Measurements from ENCODE around the gene CCNDBP1. TPM values are rescaled to one million over a fixed set of nuclear protein-coding genes. Genes with fewer than 3 reads are reported as not detected.
"Not testable (repeated sequence)": the region's sequence is repeated elsewhere in the genome, so short reads cannot be mapped to it uniquely, and the experiment has no call there.

Gene CCNDBP1
- total RNA-seq, 2 donors from 2014 or later: 61.7 to 62.7 TPM

DNA sequence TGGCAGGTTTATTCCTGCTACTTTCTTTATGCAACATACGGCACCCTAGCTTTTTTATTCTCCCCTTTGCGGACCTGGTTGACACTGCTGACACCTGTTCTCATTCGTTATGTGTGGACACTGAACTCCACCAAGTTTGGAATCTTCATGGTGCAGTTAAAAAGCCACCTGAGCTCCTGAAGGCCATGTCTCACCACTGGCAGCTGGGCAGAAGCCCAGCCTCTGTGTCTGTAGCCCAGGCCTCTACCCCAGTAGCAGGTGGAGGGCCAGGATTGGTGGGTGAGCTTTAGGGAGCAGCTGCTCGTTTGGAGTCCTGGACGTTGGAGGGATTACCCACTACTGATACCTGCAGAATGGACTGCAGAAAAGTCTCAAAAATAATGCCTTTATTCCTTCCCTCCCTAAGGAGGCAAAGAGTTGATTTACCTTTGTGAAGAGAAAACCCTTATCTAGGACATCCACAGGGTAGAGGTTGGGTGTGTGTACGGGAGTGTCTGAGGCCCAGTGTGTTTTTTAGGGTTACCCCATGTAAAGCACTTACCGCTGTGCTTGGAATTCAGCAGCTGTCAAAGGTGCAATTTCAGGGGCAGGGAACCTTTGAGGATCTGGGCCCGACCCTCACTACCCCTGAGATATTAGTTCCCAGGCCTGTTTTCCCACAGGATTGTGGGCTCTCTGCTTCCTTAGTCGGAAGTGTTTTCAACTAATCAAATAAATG, 637 bp upstream of the CCNDBP1 start:
- peak overlapping the region; percentile 95 for H3K27ac Mint-ChIP-seq
- DNase-seq (ENCODE audit: low spot score in 2 of 2) (no peak), ATAC-seq (no peak)

DNA sequence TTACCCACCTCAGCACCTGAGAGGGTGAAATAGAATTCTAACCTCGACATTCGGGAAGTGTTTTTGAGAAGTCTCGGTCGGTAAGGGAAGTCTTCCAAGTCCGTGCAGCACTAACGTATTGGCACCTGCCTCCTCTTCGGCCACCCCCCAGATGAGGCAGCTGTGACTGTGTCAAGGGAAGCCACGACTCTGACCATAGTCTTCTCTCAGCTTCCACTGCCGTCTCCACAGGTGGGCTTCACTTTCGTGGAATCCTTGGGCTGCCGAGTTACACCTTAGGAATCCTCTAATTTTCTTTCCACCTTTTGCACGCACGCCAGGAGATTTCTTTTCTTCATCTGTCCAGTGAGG, 775 bp downstream of the CCNDBP1 start:
- Mint-ChIP-seq H3K36me3 (peaks cover 6 to 7% of the 10 kb centered on the region in 2 donors), H3K27ac (peak overlapping the region; percentile 95 to 96), H3K9me3 (no peaks in the 10 kb centered on the region)
- DNase-seq (ENCODE audit: low spot score in 2 of 2) (no peak), ATAC-seq (peak; percentile 16 to 40)

More for the DNA sequence above, 637 bp upstream of the CCNDBP1 start:
- H3K9me3 Mint-ChIP-seq: no peaks in the 10 kb centered on the region
- peaks cover 5 to 7% of the 10 kb centered on the region in 2 donors for H3K36me3 Mint-ChIP-seq

DNA sequence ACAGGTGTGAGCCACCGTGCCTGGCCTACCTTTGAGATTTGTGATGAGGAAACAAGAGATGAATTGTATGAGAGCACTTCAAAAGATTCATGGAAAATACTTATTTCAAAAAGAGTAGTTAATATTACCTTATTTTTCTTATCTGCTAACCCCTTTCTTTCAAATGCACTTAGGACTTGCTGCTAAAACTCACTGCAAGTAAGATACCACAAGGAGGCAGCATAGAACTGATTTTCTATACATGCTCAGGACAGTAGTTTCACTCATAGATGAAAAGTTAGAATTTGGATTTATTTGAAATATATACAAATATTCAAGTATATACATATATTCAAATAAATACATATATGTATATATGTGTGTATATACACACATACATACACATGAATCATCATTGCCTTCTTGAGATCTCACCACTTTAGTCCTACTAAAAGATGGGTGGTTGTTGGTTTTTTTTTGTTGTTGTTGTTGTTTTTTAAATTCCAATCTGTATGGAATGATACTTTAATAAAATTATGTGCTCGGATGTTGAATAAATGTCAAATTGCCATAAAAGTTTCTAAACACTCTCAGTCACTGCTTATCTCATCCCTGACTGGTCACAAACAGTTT, 2.4 kb downstream of the CCNDBP1 start:
- Mint-ChIP-seq H3K27ac (no peak overlapping the region), H3K9me3 (no peaks in the 10 kb centered on the region), H3K36me3 (peaks cover 7 to 18% of the 10 kb centered on the region in 2 donors)
- no peak for DNase-seq (ENCODE audit: low spot score in 2 of 2)
- no peak for ATAC-seq

GRCh38 chr15:43189296-43189695, 4.1 kb downstream of the CCNDBP1 start:
- peak overlapping the region in 1 of 2 donors; percentile 0 for H3K27ac Mint-ChIP-seq
- H3K9me3 Mint-ChIP-seq: no peaks in the 10 kb centered on the region
- DNase-seq (ENCODE audit: low spot score in 2 of 2): no peak
- ATAC-seq: no peak
- H3K36me3 Mint-ChIP-seq: peaks cover 7 to 21% of the 10 kb centered on the region in 2 donors

GRCh38 chr15:43190178-43190577, 5.0 kb downstream of the CCNDBP1 start:
- DNase-seq (ENCODE audit: low spot score in 2 of 2): no peak
- ATAC-seq: no peak
- peaks cover 7 to 21% of the 10 kb centered on the region in 2 donors for H3K36me3 Mint-ChIP-seq
- H3K27ac Mint-ChIP-seq: no peak overlapping the region
- no peaks in the 10 kb centered on the region for H3K9me3 Mint-ChIP-seq

GRCh38 chr15:43193710-43194109, 8.5 kb downstream of the CCNDBP1 start:
- Mint-ChIP-seq H3K27ac (no peak overlapping the region), H3K36me3 (peaks cover 16 to 37% of the 10 kb centered on the region in 2 donors), H3K9me3 (no peaks in the 10 kb centered on the region)
- ATAC-seq (no peak), DNase-seq (ENCODE audit: low spot score in 2 of 2) (no peak)

- Mint-ChIP-seq H3K9me3 (no peaks in the 10 kb centered on the region), H3K36me3 (peaks cover 16 to 41% of the 10 kb centered on the region in 2 donors), H3K27ac (no peak overlapping the region)
- no peak for DNase-seq (ENCODE audit: low spot score in 2 of 2)
- ATAC-seq: no peak
Observed at GRCh38 chr15:43194795-43195194, 9.6 kb downstream of the CCNDBP1 start.

DNA sequence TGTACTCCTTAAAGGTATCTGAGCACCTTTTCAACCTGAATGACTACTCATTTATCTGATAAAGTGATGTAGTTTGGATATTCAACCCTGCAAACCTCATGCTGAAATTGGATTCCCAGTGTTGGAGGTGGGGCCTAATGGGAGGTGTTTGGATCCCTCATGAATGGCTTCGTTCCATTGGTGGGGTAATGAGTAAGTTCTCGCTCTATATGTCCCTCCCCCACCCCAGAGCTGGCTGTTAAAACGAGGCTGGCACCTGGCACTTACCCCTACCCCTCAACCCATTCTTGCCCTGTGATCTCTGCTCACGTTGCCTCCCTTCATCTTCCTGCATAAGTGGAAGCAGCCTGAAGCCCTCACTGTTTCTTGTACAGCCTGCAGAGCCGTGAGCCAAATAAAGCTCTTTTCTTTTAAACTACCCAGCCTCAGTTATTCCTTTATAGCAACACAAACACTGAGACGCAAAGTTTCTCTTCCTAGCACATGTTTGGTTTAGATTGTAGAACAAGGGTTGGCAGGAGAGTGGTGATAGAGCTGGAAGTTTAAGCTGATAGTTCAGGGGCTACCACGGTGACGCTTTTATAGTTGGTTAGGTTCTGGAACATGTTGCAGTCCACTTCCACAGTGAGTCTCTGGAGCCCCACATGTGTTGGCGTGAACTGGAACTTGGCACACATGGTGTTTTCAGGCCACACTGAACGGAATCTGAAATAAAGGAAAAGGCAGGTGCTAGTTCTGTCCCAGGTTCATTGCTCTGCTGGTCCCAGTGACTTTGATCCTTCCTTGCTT, 11.8 kb downstream of the CCNDBP1 start:
- H3K36me3 Mint-ChIP-seq: peaks cover 16 to 37% of the 10 kb centered on the region in 2 donors
- H3K27ac Mint-ChIP-seq: no peak overlapping the region
- no peak for ATAC-seq
- no peak for DNase-seq (ENCODE audit: low spot score in 2 of 2)
- H3K9me3 Mint-ChIP-seq: no peaks in the 10 kb centered on the region

DNA sequence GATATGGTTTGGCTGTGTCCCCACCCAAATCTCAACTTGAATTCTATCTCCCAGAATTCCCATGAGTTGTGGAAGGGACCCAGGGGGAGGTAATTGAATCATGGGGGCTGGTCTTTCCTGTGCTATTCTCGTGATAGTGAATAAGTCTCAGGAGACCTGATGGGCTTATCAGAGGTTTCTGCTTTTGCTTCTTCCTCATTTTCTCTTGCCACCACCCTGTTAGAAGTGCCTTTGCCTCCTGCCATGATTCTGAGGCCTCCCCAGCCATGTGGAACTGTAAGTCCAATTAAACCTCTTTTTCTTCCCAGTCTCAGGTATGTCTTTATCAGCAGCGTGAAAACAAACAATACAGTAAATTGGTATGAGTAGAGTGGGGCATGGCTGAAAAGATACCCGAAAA, 12.6 kb downstream of the CCNDBP1 start:
- H3K9me3 Mint-ChIP-seq; H3K27ac Mint-ChIP-seq; ATAC-seq; DNase-seq (ENCODE audit: low spot score in 2 of 2): not testable (repeated sequence)
- H3K36me3 Mint-ChIP-seq: peaks cover 16 to 29% of the 10 kb centered on the region in 2 donors

GRCh38 chr15:43198556-43198955, 13.4 kb downstream of the CCNDBP1 start:
- ATAC-seq; H3K27ac Mint-ChIP-seq; H3K9me3 Mint-ChIP-seq; DNase-seq (ENCODE audit: low spot score in 2 of 2): not testable (repeated sequence)
- peaks cover 16 to 27% of the 10 kb centered on the region in 2 donors for H3K36me3 Mint-ChIP-seq

DNA sequence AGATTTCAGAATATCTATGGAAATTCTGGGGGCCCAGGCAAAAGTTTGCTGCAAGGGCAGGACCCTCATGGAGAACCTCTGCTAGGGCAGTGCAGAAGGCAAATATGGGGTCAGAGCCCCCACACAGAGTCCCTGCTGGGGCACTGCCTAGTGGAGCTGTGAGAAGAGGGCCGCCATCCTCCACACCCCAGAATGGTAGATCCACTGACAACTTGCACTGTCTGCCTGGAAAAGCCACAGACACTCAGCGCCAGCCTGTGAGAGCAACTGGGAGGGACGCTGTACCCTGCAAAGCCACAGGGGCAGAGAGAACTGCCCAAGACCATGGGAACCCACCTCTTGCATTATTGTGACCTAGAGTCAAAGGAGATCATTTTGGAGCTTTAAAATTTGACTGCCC, 13.8 kb downstream of the CCNDBP1 start:
- ATAC-seq (no peak), DNase-seq (ENCODE audit: low spot score in 2 of 2) (no peak)
- H3K36me3 Mint-ChIP-seq: peaks cover 16 to 27% of the 10 kb centered on the region in 2 donors
- H3K27ac Mint-ChIP-seq: no peak overlapping the region
- H3K9me3 Mint-ChIP-seq: no peaks in the 10 kb centered on the region

GRCh38 chr15:43199945-43200488, 14.8 kb downstream of the CCNDBP1 start:
- H3K9me3 Mint-ChIP-seq: no peaks in the 10 kb centered on the region
- DNase-seq (ENCODE audit: low spot score in 2 of 2) (no peak), ATAC-seq (peak; percentile 76 to 84)
- H3K36me3 Mint-ChIP-seq: peaks cover 16 to 27% of the 10 kb centered on the region in 2 donors
- no peak overlapping the region for H3K27ac Mint-ChIP-seq

- Mint-ChIP-seq H3K27ac (no peak overlapping the region), H3K9me3 (no peaks in the 10 kb centered on the region), H3K36me3 (peaks cover 0 to 6% of the 10 kb centered on the region in 2 donors)
- peak; percentile 48 to 53 for DNase-seq (ENCODE audit: low spot score in 2 of 2)
- ATAC-seq: peak in 1 of 2 donors; percentile 56
Observed at GRCh38 chr15:43204016-43204901, 19.1 kb downstream of the CCNDBP1 start.

DNA sequence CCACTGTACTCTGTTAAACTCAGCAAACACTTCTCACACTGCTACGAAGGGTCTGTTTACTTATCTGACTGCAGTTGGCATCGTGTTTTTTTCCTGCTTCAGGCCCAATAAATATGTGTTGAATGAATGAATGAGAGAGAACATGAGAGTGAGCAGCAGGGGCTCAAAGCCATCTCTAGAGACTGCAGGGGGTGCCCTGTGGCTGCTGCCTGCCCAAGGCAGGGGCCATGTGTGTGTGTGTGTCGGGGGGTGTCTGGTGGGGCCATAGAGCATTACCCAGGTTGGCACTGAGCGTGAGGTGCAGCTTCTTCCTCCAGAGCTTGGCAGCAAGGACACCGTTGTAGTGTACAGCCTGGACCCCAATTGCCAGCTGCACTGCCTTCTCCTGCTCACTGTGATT, 20.9 kb downstream of the CCNDBP1 start:
- ATAC-seq: no peak
- Mint-ChIP-seq H3K9me3 (no peaks in the 10 kb centered on the region), H3K36me3 (no peaks in the 10 kb centered on the region), H3K27ac (no peak overlapping the region)
- peak in 1 of 2 donors; percentile 20 for DNase-seq (ENCODE audit: low spot score in 2 of 2)

DNA sequence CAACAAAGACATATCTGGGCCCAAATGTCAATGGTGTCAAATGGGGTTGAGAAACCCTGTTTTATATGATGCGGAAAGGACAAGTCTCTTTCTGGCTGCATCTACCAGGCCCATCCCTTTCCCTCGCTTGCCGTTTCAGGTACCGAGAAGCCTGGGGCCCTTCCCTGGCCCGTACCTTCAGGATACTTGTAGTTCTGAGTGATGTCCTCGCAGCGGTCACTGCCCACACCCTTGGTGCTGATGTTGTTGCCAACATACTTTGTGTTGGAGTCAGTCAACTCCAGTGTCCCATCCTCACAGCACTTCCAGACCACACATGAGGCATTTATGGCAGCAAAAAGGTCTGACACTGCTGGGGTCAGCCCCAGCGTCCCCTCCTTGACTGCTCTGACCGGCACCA, 21.8 kb downstream of the CCNDBP1 start:
- Mint-ChIP-seq H3K9me3 (no peaks in the 10 kb centered on the region), H3K36me3 (no peaks in the 10 kb centered on the region), H3K27ac (no peak overlapping the region)
- DNase-seq (ENCODE audit: low spot score in 2 of 2) (peak in 1 of 2 donors; percentile 41), ATAC-seq (no peak)
